Anterior cingulate cortex (tissue), 58 donors: ENCODE data around the gene C22orf23.

ENCODE experiments used
- DNase-seq, 58 donors: peaks; one replicate each; lab custom pipeline; 2025; lab: John Stamatoyannopoulos, UW

Gene C22orf23

DNA sequence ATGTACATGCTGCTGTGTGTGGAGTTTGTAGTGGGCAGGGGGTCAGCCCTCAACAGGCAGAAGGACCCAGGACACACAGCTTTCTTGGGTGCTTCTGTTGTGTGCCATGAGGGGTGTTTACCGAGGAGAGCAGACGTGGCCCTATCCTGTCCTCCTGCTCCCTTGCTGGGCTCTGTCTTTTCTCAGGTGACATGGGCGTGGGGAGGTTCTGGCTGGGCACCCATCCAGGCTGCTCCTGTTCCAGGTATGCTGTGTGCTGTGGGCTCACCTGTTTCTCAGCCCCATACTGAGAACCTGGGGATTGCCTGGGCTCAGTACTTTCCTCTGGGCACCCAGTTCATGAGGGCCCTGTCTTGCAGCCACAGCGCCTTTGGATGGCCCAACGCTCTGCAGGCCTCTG lies 24.0 kb downstream of the C22orf23 start:
- no peak for DNase-seq

DNA sequence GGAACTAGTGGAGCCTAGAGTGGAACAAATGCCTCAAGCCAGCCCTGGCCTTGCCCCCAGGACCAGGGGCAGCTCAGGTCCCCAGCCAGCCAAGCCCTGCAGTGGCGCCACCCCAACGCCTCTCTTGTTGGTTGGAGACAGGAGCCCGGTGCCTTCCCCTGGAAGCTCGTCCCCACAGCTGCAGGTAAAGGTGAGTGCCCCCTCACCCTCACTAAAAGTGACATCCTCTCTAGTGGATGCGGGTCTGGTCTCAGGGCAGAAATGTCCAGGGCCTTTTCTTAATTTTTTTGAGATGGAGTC lies 25.8 kb downstream of the C22orf23 start:
- no peak for DNase-seq

DNA sequence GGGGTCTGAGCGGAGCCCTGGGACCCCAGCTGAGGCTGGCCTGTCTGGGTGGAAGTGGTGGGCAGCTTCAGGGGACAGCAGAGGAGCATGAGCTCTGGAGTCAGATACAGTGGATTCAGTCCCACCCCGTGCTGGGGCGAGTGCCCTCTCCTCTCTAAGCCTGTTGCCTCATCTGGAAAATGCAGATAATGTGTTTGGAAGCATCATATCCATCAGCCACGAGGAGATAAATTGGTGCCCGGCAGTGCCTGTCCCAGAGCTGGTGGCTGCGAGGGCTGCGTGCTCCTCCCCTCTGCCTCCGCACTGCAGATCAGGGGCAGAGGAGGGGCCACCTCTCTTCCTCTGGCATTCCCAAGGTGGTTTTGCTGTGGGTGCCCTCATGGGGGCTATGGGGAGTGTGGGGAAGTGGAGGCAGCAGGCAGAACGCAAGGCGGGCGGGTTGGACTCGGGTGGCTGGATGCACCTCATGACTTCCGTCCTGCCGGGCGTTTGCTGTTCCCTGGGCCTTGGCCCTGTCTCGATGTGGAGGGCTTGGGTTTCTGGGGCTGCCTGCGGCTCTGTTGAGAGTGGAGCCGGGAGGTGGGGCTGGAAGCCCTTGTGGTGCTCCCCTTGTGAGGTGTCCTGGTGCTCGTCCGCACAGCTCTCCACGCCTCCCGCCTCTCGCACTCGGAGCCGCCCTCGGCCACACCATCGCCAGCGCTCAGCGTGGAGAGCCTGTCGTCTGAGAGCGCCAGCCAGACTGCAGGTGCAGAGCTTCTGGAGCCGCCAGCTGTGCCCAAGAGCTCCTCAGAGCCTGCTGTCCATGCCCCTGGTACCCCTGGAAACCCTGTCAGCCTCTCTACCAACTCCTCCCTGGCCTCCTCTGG lies 26.4 kb downstream of the C22orf23 start:
- DNase-seq = no peak

DNA sequence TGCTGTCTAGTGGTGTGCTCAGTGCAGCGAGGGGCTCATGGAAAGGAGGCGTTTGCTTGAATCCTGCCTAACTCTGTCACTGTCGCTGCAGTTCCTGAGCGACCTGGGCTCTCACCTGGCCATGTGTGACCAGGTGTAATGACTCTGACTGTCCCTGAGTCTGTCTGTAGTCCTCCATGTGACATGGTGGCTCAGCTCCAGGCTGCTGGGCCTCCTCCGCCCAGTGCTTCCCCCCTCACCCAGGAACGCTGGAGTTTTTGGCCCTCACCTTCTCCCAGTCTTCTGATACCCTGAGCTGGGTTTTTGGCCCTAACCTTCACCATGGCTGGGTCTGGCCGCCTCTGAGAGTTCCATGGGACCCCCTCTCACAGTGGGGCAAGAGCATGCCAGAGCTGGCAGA lies 27.0 kb downstream of the C22orf23 start:
- DNase-seq = no peak

DNA sequence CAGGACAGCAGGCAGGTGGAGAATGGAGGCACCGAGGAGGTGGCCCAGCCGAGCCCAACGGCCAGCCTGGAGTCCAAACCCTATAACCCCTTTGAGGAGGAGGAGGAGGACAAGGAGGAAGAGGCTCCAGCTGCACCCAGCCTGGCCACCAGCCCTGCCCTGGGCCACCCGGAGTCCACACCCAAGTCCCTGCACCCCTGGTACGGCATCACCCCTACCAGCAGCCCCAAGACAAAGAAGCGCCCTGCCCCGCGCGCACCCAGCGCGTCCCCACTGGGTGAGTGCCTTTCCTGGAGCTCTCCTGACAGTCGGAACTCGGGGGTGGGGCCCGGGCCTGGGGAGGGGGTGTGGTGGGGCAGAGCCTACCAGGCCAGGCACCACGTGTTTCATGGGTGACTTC lies 27.6 kb downstream of the C22orf23 start:
- DNase-seq = no peak

DNA sequence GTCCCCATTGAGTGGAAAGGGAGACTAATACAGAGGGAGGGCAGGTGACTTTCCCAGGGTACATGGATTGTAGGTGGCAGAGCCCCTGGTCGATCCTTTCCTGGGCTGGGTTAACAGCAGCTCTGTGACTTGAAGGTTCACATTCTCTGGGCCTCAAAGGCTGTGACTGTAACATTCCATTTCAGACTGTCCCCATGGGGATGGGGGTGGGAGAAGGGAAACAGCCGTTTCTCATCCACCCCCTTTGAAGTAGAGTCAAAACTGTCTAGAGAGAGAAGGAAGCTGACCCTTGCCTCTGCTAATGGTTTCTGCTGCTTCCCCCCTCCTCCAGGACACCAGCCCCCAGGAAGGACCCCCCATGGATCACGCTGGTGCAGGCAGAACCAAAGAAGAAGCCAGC lies 28.1 kb downstream of the C22orf23 start:
- DNase-seq = no peak

DNA sequence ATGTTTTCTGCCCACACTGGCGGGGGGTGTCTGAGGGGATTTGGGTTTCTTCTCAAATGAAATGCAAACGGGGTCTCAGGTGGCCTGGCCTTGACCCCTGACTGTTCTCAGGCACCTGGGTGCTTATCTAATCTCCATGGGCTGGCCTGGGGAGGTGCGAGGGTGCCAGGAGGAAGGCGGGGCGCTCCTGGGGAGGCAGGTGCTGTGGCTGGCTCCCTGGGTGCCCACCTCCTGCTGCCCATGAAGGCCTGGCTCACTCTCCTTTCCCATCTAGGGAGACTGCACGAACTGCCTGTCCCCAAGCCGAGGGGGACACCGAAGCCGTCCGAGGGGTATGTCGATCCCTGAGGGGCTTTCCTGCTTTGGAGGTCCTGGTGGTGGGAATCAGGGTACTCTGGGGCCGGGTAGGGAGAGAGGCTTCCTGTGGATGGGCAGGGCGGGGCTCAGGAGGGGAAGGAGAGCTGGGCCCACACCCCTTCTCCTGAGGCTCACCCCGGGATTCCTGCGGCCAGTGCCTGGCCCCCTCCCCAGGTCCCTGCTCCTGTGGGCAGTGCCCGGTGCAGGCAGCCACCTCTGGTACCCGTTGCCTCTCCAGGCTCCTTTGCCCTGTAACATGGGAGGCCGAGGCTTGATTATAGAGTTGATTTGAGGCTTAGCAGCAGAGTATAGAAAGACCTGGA lies 28.9 kb downstream of the C22orf23 start:
- no peak for DNase-seq

DNA sequence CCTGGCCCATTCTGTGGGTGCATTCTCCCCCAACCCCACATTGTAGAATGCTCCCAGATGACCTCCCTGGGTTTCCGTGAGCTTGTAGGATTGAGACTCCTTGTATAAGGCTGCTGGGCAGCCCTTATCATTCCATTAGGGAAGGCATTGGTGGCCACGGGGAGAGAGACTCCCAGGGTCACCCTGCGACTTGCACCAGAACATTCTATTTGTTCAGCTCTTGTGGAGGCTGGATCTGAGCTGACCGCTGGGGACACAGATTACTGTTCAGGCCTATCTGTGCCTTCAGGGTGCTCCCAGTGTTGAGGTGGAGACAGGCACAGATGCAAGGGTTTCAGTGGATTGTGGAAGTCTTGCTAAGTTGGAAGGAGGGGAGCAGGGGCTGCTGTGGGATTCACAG lies 29.5 kb downstream of the C22orf23 start:
- no peak for DNase-seq

DNA sequence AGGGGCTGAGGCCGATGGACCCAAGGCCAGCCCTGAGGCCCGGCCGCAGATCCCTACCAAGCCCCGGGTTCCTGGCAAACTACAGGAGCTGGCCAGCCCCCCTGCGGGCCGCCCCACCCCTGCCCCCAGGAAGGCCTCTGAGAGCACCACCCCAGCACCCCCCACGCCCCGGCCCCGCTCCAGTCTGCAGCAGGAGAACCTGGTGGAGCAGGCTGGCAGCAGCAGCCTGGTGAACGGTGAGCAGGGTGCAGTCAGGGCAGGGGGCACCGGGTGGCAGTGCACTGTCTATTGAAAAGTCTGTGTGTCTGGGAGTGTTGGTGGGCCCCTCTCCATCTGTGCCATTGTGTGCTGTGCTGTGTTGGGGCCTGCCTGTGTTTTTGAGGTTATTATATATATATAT lies 31.2 kb downstream of the C22orf23 start:
- no peak for DNase-seq

DNA sequence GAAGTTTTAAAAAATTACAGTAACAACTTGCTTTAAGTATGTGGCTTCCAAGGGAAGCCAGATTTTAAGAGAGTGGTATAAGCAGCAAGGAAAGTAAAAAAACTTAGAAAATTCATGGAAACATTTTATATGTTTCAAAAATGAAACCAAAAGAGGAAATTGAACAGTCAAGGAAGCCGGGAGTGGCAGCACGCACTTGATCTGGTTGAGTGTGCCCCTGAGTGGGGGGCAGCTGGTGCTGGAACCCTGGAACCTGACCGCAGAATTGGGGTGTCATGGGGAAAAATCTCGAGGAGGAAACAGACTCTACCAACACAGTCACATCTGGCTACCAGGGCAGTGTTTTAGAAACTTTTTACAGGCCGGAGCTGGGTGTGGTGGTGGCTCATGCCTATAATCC lies 33.3 kb downstream of the C22orf23 start:
- no peak for DNase-seq

DNA sequence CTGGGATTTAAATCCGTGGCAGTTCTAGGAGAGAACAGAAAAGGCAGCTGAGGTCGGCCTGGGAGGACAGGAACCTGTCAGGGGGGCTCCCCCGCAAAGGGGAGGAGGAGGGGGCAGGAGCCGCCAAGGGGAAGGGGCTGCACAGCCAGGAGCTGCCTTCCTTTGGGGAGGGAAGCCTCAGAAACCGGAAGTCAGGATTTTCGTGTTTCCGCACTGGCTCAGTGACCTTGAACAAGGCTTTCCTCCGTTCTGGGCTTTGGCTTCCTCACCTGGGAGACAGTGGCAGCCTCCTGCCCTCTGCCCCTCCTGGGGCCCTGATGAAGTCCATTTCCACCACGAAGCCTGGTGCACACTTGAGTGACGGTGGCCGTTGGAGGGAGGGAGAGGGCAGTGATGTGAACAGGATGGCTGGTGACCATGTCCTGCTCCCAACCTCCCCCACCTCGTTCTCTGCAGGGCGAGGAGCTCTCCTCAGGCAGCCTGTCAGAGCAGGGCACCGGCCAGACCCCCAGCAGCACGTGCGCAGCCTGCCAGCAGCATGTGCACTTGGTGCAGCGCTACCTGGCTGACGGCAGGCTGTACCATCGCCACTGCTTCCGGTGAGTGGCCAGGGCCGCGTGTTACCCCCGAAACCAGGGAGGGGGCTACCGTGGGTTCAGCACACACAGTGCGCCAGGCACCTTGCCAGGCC lies 34.7 kb downstream of the C22orf23 start:
- DNase-seq = no peak

DNA sequence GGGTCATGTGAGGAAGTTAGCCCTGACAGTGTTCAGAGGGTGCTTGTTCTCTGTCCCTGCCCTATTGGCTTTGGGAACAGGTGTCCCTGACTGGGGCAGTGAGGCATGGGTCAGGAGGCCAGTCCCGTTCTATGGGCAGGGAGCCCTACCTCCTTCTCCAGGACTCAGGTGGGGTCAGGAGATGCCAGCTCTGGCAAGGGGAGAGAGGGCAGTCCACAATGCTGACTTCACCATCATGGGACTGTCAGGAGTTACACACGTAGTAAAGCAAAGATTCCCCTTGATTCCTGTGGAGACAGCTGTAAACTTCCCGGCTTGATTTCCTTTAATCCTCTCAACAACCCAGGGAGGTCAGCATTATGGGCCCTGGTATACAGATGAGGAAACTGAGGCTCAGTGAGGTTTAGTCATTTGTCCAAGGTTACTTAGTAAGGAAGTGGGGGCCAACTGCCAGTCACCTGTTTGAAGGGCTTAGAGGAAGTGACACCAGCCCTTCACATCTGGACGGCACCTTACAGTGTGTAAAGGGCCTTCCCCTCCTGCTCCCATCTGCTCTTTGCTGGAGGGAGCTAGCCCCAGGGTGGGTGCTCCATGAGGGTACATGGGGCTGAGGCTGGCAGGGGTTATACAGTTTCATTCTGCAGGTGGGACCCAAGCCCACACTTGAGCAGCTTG lies 35.4 kb downstream of the C22orf23 start:
- DNase-seq = no peak

DNA sequence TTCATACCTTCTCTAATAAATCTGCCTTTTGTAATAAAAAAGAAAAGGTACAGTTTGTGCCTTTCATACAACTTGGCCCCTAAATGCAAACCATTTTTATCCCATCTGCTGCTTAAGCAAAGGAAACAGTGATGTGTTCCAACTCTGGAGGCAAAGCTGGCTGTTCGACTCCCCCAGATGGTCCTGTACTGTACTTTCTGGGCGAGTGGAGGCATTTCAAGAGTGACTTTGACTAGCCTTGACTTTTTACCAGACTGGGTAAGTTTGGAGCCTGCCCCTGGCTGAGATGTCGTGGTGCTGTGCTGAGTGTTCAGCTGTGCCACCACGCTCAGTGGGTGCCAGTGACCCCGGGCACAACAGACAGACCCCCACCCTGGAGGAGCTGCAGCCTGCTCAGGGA lies 37.1 kb downstream of the C22orf23 start:
- DNase-seq = no peak

DNA sequence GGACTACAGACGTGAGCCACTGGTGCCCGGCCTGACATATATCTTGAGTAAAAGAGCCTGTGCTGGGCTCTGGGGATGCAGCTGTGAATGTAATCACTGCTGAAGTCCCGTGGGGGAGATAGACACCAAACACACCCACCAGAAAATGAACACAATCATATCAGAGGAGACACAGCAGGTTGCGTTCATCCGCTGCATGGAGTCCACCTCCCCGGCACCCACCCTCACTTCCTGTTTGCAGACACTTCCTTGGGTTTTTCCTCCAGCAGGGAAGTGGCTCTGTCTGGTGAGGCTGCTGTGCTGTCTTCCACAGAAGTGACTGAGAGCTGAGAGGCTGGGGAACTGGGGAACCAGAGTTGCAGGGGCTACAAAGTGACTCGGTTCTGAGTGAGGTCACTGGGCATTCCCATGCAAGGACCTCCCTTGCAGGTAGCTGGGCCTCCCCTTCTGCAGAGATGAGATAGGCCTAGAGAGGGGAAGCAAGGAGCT lies 40.1 kb downstream of the C22orf23 start:
- DNase-seq = no peak

DNA sequence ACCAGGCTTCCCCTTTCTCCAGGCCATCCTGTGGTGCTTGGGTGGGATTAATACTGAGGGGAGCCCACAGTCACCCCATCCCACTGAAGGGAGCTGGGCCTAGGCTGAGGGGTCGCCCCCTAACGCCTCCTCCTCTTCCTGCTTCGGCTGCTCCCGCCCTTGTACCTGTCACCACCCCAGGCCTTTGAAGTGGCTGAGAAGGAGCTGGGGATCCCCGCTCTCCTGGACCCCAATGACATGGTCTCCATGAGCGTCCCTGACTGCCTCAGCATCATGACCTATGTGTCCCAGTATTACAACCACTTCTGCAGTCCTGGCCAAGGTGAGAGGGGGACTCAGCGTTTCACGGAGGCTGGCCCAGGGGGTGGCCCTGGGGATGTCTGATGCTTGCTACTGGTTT lies 41.2 kb downstream of the C22orf23 start:
- DNase-seq = no peak

DNA sequence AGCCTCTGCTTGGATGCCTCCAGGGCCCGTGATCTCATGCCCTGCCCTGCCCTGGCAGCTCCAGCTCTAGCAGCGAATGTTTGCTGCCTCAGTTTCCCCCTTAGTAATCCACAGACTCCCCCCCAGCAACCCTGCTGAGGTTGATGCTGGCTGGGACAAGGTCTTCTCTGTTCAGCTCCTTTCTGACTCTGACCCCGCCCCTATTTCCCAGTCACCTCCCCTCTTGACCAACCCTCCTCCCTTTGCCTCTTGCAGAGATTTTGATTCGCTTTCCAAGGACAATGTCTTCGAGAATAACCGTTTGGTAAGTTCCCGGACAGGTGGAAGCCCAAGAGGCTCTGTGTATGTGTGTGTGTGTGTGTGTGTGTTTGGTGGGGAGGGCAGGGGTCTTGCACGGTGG lies 41.7 kb downstream of the C22orf23 start:
- no peak for DNase-seq

DNA sequence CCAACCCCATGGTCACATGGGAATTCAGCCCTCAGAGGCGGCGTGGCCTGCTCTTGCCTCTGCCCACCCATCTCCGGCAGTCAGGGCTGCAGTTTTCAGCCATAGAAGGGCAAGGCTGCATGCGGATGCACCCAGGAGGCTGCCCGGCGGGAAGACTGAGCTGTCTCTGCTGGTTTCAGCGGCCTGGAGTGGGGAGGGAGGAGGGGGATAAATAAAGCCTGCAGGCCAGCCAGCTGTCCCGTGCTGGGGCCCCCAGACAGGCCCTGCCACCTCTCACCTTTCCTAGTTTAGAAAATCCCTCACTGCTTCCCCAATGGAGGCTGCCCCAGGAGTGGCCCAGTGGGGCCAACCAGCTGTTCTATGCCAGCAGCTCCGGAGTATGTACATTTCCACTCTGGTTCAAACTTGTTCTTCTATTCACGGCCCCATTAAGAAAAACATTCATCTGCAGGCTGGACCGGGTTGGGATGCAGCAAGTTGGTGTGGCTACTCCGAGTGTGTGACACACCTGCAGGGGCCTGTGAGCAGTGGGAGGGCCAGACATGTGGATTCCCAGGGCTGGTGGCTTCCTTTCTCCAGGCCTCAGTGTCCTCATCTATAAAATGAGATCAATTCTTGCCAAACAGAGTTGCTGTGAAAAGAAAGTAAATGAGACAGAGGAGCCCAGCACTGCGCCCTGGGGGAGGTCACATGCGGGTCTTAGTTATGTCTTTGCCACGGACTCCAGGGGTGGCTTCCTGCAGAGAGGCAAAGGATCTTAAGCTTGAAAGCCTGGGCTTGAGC lies 42.3 kb downstream of the C22orf23 start:
- peak in 3 of 58 donors; percentile 15 to 33 (median 24) for DNase-seq

DNA sequence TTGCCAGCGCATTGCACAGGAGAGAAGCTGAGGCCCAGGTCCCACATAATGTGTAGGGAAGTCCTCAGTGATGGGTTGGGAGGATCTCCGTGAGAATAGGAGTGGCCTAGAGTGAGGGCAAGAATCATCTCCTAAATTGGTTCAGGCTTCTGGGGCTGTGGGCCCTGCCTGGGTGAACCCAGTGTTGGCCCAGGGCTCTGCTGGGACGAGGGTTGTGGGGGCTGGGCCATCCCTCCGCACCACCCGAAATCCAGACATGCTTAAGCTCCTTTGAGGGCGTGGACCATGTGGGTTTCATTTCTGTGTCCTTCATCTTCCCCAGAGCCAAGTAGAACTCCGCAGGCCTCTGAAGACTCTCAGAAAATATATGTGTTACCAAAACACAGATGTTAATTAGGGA lies 43.6 kb downstream of the C22orf23 start:
- DNase-seq = peak in 2 of 58 donors; percentile 5 to 12

DNA sequence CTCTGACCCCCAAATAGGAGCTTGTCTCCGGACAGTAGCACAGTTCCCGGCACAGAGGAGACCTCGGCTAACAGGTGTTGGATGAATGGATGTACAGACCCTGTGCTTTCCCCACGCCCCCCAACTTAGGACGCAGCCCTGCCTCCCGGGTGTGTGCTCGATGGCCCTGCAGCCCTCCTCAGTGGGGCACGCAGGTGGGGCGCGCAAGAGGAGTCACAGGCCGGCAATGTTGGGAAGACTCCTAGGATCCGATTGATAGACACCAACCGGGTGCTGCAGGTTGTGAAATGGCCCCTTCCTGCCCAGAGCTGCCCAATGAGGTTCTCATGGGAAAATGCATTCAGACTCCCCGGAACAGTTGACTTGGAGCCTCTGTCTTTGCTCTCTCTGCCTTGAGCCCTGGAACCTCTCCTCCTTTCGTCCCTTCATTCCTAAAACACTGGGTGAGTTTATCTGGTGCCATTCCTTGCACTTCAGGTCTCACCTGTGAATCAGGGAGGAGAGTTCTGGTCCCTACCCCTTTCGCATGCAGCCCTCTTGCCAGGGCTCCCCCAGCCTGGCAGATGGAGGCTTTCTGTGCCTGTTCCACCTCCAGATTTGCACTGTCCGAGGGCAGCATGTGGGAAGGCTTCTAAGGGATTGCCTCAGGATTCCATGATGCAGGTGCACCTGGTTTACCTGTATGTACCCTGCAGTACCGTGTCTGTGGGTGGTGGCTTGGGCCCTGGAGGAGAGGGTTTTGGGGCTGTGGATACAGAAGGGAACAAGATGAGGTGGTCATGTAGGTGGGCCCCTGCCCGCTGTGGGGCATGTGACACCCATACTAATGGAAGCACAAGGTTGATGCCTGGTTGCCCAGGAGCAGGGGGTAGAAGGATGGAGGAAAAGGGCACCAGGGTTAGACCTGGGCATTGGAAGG lies 46.1 kb downstream of the C22orf23 start:
- no peak for DNase-seq
